Activated CD4-positive, alpha-beta T cell treated with anti-CD3 and anti-CD28 coated beads, Interleukin-2, amount 50 U/mL, for 16 hours (primary cell): ENCODE results near the gene LZTFL1.

Source experiments
- DNase-seq: peaks from one replicate; pipeline ENCODE4 v3.0.0-alpha.2; 2020

Gene LZTFL1, protein sequence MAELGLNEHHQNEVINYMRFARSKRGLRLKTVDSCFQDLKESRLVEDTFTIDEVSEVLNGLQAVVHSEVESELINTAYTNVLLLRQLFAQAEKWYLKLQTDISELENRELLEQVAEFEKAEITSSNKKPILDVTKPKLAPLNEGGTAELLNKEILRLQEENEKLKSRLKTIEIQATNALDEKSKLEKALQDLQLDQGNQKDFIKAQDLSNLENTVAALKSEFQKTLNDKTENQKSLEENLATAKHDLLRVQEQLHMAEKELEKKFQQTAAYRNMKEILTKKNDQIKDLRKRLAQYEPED

DNA sequence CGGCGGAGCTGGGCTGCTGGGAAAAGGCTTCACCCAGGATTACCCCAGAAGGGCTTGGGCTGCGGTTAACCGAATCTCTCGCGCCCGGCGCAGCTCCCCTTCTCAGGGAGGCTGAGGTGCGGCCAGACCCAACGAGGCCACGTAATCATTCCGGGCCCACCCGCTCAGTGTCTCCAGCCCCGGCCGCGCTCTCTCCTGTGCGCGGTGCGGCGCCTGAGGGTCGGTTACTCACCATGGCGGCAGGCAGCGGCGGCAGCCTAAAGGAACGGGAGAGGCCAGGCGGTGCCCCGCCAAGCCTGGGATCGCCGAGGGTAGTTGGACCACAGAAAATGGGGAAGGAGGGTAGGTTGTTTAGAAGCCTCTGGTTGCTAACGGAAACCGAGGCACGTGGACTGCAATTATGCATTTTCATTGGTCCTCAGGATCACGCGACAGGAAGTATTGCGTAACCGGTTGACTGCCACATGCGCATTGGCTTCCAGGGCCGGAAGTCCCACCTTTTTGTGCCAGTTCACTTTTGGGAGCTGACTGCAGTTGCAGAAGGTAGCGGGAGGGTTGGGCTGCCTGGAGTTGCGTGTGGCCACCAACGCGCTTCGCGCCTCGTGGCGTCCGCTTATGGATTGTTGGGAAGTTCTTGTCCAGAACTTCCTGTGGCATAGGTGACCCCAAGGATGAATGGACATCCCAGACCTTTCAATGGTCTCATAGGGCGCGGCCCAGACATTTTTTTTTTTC is at the start of gene LZTFL1:
Gene LZTFL1 (minus strand): TSS at position 363 of the 735 bp plus-strand sequence. CDS start 128 bp downstream, at position 235.
- peak; percentile 88 for DNase-seq

- DNase-seq, result no peak
These were observed 48.5 kb upstream of the LZTFL1 start for GRCh38 chr3:45890405-45890804.

- no peak for DNase-seq
These were observed 47.4 kb upstream of the LZTFL1 start for GRCh38 chr3:45889337-45889736.

- DNase-seq, result no peak
These were observed 46.0 kb upstream of the LZTFL1 start for GRCh38 chr3:45887759-45888511.

DNA sequence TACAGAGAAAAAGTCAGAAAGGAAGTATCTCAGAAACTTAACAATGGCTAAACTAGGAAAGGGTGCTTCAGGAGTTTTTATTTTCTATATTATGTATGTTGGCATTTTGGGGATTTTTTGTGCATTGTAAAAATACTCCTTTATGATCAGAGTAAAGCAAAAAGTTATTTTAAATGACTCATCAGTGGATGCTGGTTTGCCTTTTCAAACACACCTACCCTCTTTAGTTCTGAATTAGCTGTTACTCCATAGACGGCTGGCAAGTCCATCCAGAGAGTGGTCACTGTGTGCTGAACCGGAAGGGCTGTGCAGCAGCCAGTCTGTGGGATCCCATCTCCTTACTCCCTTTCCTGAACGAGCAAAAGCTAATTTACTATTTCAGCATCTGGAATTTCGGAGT is 45.4 kb upstream of the LZTFL1 start:
- no peak for DNase-seq

GRCh38 chr3:45885979-45886705 is 44.2 kb upstream of the LZTFL1 start, which contains the start of gene CCR9:
TSS of gene CCR9 (plus strand) at chr3:45886543. CDS start at chr3:45894934, 8,391 bp downstream.
- DNase-seq, result no peak

- peak; percentile 23 for DNase-seq
These were observed 42.7 kb upstream of the LZTFL1 start for GRCh38 chr3:45884368-45885201.

DNA sequence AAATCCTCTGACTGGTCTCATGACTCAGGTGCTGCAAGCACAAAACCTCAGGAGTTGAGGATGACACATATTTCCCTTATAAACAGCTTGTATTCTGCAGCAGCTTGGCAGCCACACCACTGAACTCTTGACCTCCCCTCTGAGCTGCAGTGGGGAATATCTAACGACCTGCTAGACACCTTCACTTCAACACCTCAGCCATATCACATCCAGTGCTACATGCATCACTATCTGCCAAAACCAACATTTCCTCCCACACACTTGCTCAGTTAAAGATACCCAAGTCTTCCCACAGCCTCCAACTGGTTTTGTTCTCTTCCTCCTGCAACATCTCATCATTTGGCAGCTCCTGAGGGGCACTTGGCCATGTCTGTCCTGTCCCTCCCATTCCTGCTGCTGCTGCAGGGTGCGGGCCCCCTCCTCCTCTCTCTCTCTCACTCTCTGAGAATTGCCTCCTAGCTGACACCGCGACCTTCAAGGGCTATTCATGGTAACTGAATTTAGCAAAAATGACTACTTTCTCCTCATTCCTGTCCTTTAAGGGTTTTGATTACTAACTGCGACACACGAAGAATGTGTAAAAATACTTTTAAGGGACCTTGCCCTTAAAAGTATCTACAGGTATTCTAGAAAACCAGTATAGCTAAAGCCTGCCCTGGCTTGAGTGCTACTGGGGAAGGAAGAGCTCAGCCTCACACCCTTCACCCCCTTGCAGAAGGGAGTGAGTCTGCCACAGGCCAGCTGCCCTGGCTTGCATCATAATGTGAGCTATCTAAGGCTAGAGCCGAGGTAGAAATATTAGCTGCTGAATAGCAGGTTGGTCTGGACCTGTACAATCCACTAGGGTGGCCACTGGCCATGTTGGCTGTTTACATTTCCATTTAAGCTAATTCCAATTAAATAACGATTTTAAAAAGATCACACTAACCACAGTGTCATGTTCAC is 39.4 kb upstream of the LZTFL1 start:
- DNase-seq, result peak; percentile 13

- DNase-seq, result no peak
These were observed 38.8 kb upstream of the LZTFL1 start for GRCh38 chr3:45880725-45881077.

GRCh38 chr3:45878124-45878523 is 36.2 kb upstream of the LZTFL1 start:
- no peak for DNase-seq

GRCh38 chr3:45874677-45875346 is 32.9 kb upstream of the LZTFL1 start:
- DNase-seq, result no peak

GRCh38 chr3:45873638-45874037 is 31.7 kb upstream of the LZTFL1 start:
- no peak for DNase-seq

- no peak for DNase-seq
These were observed 31.1 kb upstream of the LZTFL1 start for GRCh38 chr3:45873036-45873435.

DNA sequence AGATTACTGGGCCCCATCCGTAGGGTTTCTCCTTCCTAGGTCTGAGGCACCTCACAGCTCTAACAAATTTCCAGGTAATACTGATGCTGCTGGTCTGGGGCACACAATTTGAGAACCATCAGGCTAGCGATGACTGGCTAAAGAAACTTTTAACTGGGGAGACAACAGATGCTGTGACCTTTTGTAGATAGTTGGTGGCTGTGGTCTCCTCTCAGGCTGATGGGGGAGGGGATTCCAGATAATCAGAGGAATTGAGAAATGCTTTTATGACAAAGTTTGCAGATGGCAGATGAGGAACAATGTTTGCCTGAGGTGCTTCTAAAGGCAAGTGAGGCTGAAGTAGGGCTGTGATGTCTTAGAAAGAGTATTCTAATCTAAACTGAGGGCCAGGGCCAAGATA is 30.6 kb upstream of the LZTFL1 start:
- no peak for DNase-seq

GRCh38 chr3:45871780-45872179 is 29.9 kb upstream of the LZTFL1 start:
- DNase-seq, result no peak

GRCh38 chr3:45870099-45870498 is 28.2 kb upstream of the LZTFL1 start:
- peak; percentile 37 for DNase-seq

GRCh38 chr3:45869638-45870037 is 27.7 kb upstream of the LZTFL1 start:
- DNase-seq, result no peak

- DNase-seq, result no peak
These were observed 26.7 kb upstream of the LZTFL1 start for GRCh38 chr3:45868650-45869049.

- no peak for DNase-seq
These were observed 26.3 kb upstream of the LZTFL1 start for GRCh38 chr3:45868213-45868612.

DNA sequence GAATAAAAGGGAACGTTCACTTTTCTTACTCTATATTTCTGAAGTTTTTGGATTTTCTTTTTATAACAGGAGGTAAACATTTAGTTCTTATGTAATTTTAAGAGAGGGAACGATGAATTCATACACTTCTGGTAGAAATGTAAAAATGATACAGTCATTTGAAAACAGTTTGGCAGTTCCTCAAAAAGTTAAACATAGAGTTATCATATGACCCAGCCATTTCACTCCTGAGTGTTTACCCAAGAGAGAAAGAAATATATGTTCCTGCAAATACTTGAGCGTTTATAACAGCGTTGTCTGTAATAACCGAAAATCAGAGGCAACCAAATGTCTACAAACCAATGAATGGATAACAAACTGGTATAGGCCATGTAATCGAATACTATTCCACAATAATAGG is 23.6 kb upstream of the LZTFL1 start:
- DNase-seq, result no peak
